Left ventricle myocardium inferior (tissue), 1 donor: ENCODE data around the gene WNT9B. TPM values are rescaled to one million over a fixed set of nuclear protein-coding genes. Genes with fewer than 3 reads are reported as not detected.

Source experiments
- DNase-seq: peaks from one replicate; pipeline ENCODE4 v3.0.0-alpha.2; 2020
- H3K27ac ChIP-seq: fragments of 200-600 bp; replicated peaks from 2 replicates; pipeline ENCODE4 v1.8.0; 2021
- H3K27me3 ChIP-seq: fragments of 200-600 bp; 2 replicates; pipeline ENCODE4 v1.8.0; 2021; ENCODE audit warnings: low read depth
- H3K36me3 ChIP-seq: fragments of 200-600 bp; 2 replicates; pipeline ENCODE4 v1.8.0; 2021
- H3K4me1 ChIP-seq: fragments of 200-600 bp; 2 replicates; pipeline ENCODE4 v1.8.0; 2021
- H3K4me3 ChIP-seq: fragments of 200-600 bp; 2 replicates; pipeline ENCODE4 v1.8.0; 2021; ENCODE audit warnings: mild to moderate bottlenecking, moderate library complexity
- H3K9me3 ChIP-seq: fragments of 200-600 bp; replicated peaks from 2 replicates; pipeline ENCODE4 v1.8.0; 2021
- CTCF ChIP-seq: fragments of 200-600 bp; IDR thresholded peaks from 2 replicates; pipeline ENCODE4 v1.8.0; 2021; ENCODE audit warnings: antibody characterized with exemption, mild to moderate bottlenecking, borderline replicate concordance
- intact Hi-C: fragments of 100-400 bp; cut with micrococcal nuclease; formaldehyde crosslinking; loops from one replicate; pipeline ENCODE4 v1.11.0; 2022
- total RNA-seq: library from RNA; stranded (reverse); fragmentation: NEBNext Ultra II Directional; extraction: Animal tissue kit (Norgen Biotek cat#: 25700); gene quantifications from one replicate; pipeline ENCODE4 v1.2.1, GENCODE V29; 2021
- donor health status: DM: no; HTN: yes; CAD: no; lungs with severe emphysema.

Gene WNT9B
- total RNA-seq, 1 donor from 2014 or later = 0.85 TPM

- H3K27me3 ChIP-seq = peaks cover 95% of the 10 kb centered on the region
- H3K36me3 ChIP-seq = no peaks in the 10 kb centered on the region
- no peak for DNase-seq
- no peak overlapping the region for H3K27ac ChIP-seq
- no peaks in the 10 kb centered on the region for H3K9me3 ChIP-seq
- intact Hi-C loops = no loop called here
- no peak for TF ChIP-seq CTCF
- H3K4me3 ChIP-seq = no peak overlapping the region
- H3K4me1 ChIP-seq = peaks cover 29% of the 10 kb centered on the region
Measured at GRCh38 chr17:46815474-46816353, 35.7 kb upstream of the WNT9B start.

GRCh38 chr17:46817151-46817900 lies 34.1 kb upstream of the WNT9B start:
- DNase-seq = no peak
- peaks cover 100% of the 10 kb centered on the region for H3K27me3 ChIP-seq
- H3K36me3 ChIP-seq = no peaks in the 10 kb centered on the region
- no peak for TF ChIP-seq CTCF
- H3K9me3 ChIP-seq = no peaks in the 10 kb centered on the region
- no peak overlapping the region for H3K4me3 ChIP-seq
- intact Hi-C loops = no loop called here
- H3K4me1 ChIP-seq = peaks cover 29% of the 10 kb centered on the region
- H3K27ac ChIP-seq = no peak overlapping the region

- Histone ChIP-seq H3K27me3 (peaks cover 100% of the 10 kb centered on the region), H3K36me3 (no peaks in the 10 kb centered on the region), H3K4me1 (peaks cover 29% of the 10 kb centered on the region), H3K4me3 (no peak overlapping the region), H3K9me3 (no peaks in the 10 kb centered on the region), H3K27ac (no peak overlapping the region)
- intact Hi-C loops = no loop called here
- no peak for TF ChIP-seq CTCF
- no peak for DNase-seq
Measured at GRCh38 chr17:46817901-46818209, 33.5 kb upstream of the WNT9B start.

- H3K36me3 ChIP-seq = no peaks in the 10 kb centered on the region
- DNase-seq = no peak
- peak within 1 kb of the TSS; percentile 60 for H3K4me3 ChIP-seq
- no peak within 1 kb of the TSS for H3K27ac ChIP-seq
- H3K9me3 ChIP-seq = no peaks in the 10 kb centered on the region
- no peak for TF ChIP-seq CTCF
- peaks cover 98% of the 10 kb centered on the region for H3K27me3 ChIP-seq
- intact Hi-C loops = no loop called here
- peaks cover 29% of the 10 kb centered on the region for H3K4me1 ChIP-seq
Measured at GRCh38 chr17:46818316-46818928, 33.0 kb upstream of the WNT9B start, which contains the start of gene WNT3. TSS of gene WNT3 (minus strand) at chr17:46818692. CDS start at chr17:46818597, 95 bp downstream.

GRCh38 chr17:46818929-46819859 lies 32.2 kb upstream of the WNT9B start:
- peaks cover 98% of the 10 kb centered on the region for H3K27me3 ChIP-seq
- no peak overlapping the region for H3K27ac ChIP-seq
- DNase-seq = no peak
- peak overlapping the region; percentile 60 for H3K4me3 ChIP-seq
- intact Hi-C loops = no loop called here
- no peaks in the 10 kb centered on the region for H3K9me3 ChIP-seq
- TF ChIP-seq CTCF = no peak
- no peaks in the 10 kb centered on the region for H3K36me3 ChIP-seq
- peaks cover 29% of the 10 kb centered on the region for H3K4me1 ChIP-seq
